Inferior parietal cortex (tissue), 1 donor: ENCODE data around the gene MAP4K4.
A peak's percentile ranks its signal among the peaks of the same experiment; 100 is the strongest.

Experiments
- DNase-seq: peaks from one replicate; pipeline ENCODE4 v3.0.0-alpha.2; 2016; ENCODE audit errors: extremely low spot score

MAP4K4 gene

DNA sequence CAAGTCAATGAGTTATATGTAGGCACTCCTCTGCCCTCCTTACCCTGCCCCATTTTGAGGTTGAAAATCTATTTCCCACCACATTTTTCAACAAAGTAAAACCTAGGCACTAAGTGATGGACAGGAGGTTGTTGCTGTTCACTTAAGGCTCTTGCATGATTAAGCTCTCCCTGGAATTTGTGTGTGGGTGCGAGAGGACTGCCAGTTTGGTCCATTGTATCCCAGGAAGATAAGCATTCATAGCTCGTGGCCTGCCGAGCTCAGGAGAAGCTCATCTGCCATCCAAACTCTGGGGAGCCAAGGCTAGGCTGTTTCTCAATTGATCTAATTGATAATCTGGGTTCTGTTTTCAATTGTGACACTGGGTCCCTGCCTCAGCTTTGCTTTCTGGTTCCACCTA lies 4.7 kb upstream of the MAP4K4 start:
- no peak for DNase-seq

DNA sequence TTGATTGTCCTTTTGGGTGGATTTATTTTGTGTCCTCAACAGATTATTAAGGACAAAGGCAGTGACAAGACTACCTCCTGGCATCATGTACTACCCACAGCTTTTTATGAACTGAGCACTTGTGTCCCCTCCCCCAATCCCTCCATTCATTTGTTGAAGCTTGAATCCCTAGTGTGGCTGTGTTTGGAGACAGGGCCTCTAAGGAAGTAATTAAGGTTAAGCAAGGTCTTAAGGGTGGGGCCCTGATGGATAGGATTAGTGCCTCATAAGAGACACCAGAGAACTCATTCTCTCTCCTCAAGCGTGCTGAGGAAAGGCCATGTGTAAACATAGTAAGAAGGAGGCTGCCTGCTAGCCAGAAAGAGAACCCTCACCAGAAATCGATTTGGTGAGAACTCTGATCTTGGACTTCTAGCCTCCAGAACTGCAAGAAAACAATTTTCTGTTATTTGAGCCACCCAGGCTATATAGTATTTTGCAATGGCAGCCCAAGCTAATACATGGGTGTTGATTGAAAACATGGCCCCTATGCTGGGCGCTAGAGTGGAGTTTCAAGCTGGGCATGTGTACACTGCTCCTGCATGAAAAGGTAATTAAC lies 3.4 kb upstream of the MAP4K4 start:
- DNase-seq: no peak

DNA sequence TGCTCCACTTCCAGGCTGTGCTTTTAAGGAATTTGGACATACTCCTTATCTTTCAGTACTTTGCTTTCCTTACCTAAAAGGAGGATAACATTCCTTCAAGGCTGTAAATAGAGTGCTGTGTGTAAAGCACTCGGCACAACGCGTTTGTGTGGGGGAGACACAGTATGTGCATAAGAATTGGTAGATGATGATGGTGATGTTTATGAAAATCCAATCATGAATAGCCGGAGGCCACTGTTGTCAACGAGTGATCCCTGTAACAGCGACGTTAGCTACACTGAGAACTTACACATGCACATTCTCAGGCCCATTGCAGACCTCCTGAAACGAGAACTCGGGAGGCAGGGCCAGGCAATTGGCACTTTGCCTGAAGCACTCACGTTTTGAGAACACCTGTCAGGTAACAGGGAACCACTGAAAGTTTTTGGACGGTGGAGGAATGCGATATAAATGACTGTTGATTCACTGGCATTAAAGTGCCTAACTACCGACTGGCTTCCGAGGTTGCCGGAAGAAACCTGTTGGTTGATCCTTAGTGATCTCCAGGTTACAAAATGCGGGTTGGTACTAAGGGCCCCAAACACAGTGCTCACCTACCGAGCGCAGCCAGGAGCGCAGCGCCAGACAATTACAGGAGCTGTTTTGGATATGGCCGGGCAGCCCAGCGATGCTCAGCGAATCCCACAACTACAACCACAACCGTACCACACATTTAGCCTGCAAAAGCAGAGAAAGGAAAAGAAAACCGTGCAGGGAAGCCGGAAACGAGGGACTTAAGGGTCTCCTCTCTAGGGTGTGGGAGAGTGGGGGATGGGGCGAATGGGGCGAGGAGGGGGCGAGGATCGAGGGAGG lies 1.0 kb upstream of the MAP4K4 start:
- peak; percentile 66 for DNase-seq

DNA sequence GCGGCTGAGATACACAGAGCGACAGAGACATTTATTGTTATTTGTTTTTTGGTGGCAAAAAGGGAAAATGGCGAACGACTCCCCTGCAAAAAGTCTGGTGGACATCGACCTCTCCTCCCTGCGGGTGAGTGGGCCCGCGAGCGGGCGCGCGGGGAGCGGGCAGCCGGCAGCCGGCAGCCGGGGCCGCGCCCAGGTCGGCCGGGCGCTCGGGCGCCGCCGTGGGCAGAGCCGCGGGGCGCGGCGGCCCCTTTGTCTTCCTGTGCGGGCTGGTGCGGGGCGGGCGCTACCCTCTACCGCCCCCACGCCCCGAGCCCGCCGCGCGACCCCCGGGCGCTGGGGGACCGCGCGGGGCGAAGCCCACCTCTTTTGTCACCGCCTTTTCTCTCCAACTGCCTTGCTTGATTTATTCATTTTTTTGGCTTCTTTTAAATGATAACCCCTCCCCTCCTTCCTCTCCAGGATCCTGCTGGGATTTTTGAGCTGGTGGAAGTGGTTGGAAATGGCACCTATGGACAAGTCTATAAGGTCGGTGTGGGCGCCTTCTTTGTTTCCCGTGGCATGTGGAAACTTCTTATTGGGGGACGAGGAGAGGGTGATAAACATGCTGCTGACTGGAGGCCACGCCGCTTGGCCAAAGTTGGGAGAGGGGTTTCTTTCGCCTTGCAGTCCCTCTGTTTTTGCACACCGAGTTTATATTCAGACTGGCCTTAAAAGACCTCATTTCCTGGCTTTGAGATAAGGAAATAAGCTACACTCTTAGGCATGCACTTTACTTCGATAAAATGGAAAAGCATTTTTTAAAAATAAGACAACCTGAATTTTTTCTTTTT lies 722 bp downstream of the MAP4K4 start:
- DNase-seq: no peak

DNA sequence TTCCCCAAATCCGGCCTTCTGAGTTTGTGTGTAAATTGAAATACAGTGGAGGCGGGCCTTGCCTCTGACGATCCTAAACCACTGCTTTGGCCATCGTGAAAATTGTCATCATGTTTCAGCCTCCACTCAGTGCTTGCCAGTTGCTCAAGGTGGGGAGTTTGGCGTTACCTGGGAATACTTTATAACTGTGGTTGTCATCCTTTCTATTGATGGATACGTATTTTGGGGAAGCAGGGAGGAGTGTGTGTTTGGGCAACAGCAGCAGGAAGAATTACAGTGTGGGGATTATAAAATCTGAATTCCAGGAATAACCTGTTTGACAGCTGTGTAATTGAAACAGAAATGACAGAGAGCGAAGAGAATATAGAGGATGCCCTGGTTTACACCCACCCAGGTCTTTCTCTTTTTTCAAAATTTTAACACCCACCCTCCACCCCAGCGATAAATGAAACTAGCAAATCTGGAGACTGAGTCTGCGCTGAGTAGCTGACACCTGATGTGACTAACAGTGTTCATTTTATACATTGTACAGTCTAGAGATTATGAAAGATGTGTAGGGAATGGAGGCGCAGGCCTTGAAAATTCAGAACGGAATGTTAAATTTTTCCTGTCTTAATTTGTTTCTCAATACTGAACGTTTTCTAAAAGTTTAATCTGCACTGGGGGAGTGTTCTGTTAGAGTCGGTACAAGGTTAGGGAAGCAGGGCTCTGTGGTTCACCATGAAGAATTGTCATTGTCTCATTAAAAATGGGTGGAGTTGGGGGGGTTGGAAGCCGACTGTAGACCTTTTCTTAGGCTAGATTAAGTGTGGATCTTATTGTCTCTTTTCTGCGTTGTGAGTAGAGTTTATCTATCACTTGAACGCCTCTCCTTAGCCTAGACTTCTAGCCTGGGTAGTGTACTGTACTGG lies 1.6 kb downstream of the MAP4K4 start:
- peak; percentile 61 for DNase-seq

DNA sequence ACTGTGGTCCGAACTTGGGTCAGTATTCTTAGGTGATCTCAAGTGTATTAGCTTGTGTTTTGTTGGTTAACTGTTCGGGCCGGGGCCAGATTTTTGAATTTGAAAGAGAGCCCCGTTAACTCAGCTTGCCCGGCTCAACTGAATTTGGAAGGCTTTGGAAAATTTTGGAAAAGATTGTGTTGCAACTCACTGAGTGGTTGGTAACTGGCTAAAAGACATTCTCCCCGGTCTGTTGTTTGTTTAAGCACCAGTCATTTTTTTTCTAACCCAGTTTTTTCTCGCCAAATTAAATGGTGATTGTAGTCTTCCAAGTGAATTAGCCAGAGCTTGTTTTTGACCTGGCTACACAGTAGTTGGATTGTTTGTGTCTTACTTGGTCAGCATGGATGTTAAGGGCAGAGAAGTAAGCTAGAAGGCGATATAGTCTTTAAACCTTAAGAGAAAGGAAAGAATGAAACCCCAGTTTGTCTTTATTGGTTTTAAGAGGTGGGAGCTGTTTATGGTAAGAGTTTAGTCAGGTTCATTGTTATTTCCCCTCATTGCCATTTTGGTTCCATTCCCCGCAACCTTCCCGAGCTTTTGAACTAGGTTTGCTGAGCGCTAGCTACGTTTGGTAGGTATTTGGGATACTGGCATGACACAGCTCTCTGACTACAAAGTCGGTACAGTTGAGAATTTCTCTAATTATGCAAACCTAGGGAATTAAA lies 2.4 kb downstream of the MAP4K4 start:
- peak; percentile 64 for DNase-seq

DNA sequence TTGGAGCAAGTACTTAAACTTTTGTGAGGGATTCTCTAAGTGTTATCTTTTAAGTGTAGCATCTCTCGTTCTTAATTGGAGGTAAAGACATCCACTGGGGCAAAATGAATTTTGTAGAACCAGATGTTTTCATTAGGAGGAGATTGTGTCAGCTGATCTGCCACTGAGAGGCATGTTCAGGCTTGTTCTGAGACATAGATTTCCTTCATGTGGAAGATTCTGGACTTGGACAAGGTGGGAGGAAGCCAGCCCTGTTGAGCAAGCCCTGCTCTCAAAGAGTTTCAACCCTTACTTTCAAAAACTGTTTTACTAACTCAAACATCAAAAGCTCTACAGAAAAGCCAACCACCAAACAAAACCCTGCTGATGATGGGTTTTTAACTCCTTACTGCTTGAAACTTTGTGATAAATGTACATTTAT lies 6.5 kb downstream of the MAP4K4 start:
- DNase-seq: no peak

- no peak for DNase-seq
Observed at GRCh38 chr2:101704816-101705578, 7.5 kb downstream of the MAP4K4 start.

- DNase-seq: no peak
Observed at GRCh38 chr2:101706121-101706818, 8.8 kb downstream of the MAP4K4 start.

GRCh38 chr2:101706819-101707177 lies 9.3 kb downstream of the MAP4K4 start:
- DNase-seq: no peak

- DNase-seq: no peak
Observed at GRCh38 chr2:101710036-101710435, 12.5 kb downstream of the MAP4K4 start.

GRCh38 chr2:101710471-101711318 lies 13.2 kb downstream of the MAP4K4 start:
- DNase-seq: no peak

DNA sequence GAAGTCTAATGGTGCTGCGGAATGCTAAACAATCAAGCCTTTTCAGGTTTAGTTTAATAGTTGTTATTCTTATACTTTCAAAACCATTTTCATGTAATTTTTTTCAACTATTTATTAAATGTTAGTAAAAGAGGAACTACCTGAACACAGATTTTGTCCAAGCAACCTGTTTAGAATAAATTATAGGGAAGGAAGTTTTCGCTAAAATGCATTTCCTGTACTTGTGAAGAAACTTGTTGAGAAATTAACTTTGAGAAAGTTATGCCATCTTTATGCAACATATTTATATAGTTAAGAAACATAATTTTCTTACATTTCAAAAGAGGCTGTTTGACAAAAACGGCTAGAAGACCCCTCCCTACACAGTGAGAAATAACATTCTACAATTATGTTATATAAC lies 16.6 kb downstream of the MAP4K4 start:
- DNase-seq: no peak

GRCh38 chr2:101717071-101717845 lies 19.8 kb downstream of the MAP4K4 start:
- DNase-seq: no peak

- DNase-seq: no peak
Observed at GRCh38 chr2:101718479-101718878, 21.0 kb downstream of the MAP4K4 start.

DNA sequence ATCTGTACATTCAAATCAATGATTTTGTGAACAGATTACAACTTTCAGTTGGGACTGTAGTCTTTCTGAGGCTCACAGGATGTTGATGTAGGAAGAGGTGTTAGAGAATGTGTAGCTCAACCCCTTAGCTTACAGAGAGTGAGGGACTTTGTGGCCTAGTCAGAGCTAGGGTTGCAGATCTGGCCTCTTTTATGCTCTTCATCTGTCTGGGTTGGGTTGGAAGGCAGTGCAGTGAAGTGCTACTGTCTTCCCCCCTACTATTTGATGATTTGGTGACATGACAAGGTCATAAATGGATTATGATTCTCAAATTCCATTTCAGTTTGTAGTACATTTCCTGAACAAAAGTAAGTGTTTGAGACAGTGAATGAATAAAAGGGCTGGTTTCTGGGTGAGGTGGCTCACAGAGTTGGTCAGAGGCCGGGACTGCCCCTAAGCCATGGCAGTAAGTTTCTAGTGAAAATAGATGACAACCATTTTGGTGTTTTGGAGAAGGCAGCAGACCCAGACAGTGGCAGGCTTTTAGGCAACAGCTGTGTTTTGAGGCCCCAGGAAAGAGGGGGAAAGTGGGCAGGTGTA lies 21.6 kb downstream of the MAP4K4 start:
- no peak for DNase-seq

DNA sequence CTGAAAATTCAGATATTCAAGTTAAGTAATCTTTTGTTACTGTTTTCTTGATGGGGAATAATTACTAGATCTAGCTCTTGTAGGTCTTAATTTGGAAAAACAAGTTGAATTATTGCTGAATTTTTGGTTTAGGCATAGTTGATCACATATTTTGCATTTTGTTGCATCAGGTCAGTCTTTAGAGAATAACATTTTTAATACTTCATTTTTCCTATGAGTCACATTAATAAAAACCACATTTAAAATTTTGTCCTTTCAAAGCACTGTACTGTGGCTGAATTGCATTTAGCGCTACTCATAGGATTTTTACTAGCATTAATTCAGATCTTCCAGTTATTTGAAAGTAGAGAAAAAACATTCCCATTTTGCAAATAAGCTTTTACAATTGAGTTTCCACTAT lies 23.2 kb downstream of the MAP4K4 start:
- no peak for DNase-seq
